ENCODE measurements around the gene ANKRD13B. TPM values are rescaled to one million over a fixed set of nuclear protein-coding genes. Genes with fewer than 3 reads are reported as not detected.

Gene ANKRD13B
- total and polyA plus RNA-seq, 7 donors = 1.6 to 17.2 (median 5.4) TPM

GRCh38 chr17:29563816-29564215, 29.1 kb upstream of the ANKRD13B start:
- no peak for DNase-seq
- Histone ChIP-seq H3K4me1 (peaks cover 0 to 36% (median 20%) of the 10 kb centered on the region in 4 donors), H3K36me3 (peaks cover 0 to 11% (median 0%) of the 10 kb centered on the region in 4 donors), H3K4me3 (no peak overlapping the region), H3K27me3 (no peaks in the 10 kb centered on the region), H3K27ac (no peak overlapping the region), H3K9me3 (no peaks in the 10 kb centered on the region)
- TF ChIP-seq POLR2AphosphoS5 (IDR thresholded peaks at IDR 0.05) (no peak), EP300 (IDR thresholded peaks at IDR 0.05) (no peak), CTCF (IDR thresholded peaks at IDR 0.05) (no peak), POLR2A (IDR thresholded peaks at IDR 0.05) (no peak)
- WGBS, 2 donors = 87 to 95% methylated on average over 3 of the region's 3 CpGs
- intact Hi-C loops (cut with DNase I) = no loop called here

GRCh38 chr17:29565643-29566472, 27.1 kb upstream of the ANKRD13B start:
- Histone ChIP-seq H3K4me3 (peak overlapping the region; percentile 57 to 79 (median 60)), H3K4me1 (peaks cover 0 to 48% (median 30%) of the 10 kb centered on the region in 4 donors), H3K9me3 (no peaks in the 10 kb centered on the region), H3K36me3 (peaks cover 0 to 11% (median 0%) of the 10 kb centered on the region in 4 donors), H3K27me3 (no peaks in the 10 kb centered on the region), H3K27ac (peak overlapping the region; percentile 86 to 94 (median 90))
- peak; percentile 63 for DNase-seq
- intact Hi-C loops (cut with DNase I) = loop anchor here (5.0 kb wide), 1 partner anchor 274 kb away; the partner anchor contains the start of gene NUFIP2
- WGBS, 2 donors = 4 to 11% methylated on average over 55 of the region's 55 CpGs
- TF ChIP-seq POLR2A (IDR thresholded peaks at IDR 0.05) (no peak), POLR2AphosphoS5 (IDR thresholded peaks at IDR 0.05) (no peak), EP300 (IDR thresholded peaks at IDR 0.05) (no peak), CTCF (IDR thresholded peaks at IDR 0.05) (no peak)

GRCh38 chr17:29566473-29567303, 26.2 kb upstream of the ANKRD13B start, which contains the start of gene ABHD15:
ABHD15 (minus strand) TSS chr17:29567037; CDS start chr17:29566966, 71 bp downstream.
- Histone ChIP-seq H3K4me1 (peaks cover 0 to 51% (median 31%) of the 10 kb centered on the region in 4 donors), H3K36me3 (peaks cover 0 to 11% (median 0%) of the 10 kb centered on the region in 4 donors), H3K4me3 (peak within 1 kb of the TSS; percentile 57 to 79 (median 60)), H3K27ac (peak within 1 kb of the TSS; percentile 86 to 94 (median 90)), H3K9me3 (no peaks in the 10 kb centered on the region), H3K27me3 (no peaks in the 10 kb centered on the region)
- TF ChIP-seq CTCF (IDR thresholded peaks at IDR 0.05) = no peak
- TF ChIP-seq EP300 (IDR thresholded peaks at IDR 0.05) = no peak
- TF ChIP-seq POLR2AphosphoS5 (IDR thresholded peaks at IDR 0.05) = peak; percentile 67 to 88 (median 76)
- TF ChIP-seq POLR2A (IDR thresholded peaks at IDR 0.05) = peak in 1 of 2 donors; percentile 48
- DNase-seq = peak; percentile 87
- intact Hi-C loops (cut with DNase I) = loop anchor here (5.0 kb wide), 1 partner anchor 274 kb away; the partner anchor contains the start of gene NUFIP2
- WGBS, 2 donors = 1% methylated on average over 94 of the region's 94 CpGs

GRCh38 chr17:29567304-29567553, 25.7 kb upstream of the ANKRD13B start:
- Histone ChIP-seq H3K9me3 (no peaks in the 10 kb centered on the region), H3K36me3 (peaks cover 0 to 6% (median 0%) of the 10 kb centered on the region in 4 donors), H3K27me3 (no peaks in the 10 kb centered on the region), H3K27ac (peak overlapping the region; percentile 86 to 94 (median 90)), H3K4me3 (peak overlapping the region; percentile 57 to 79 (median 60)), H3K4me1 (peaks cover 0 to 56% (median 36%) of the 10 kb centered on the region in 4 donors)
- TF ChIP-seq POLR2A (IDR thresholded peaks at IDR 0.05) = no peak
- no peak for TF ChIP-seq CTCF (IDR thresholded peaks at IDR 0.05)
- TF ChIP-seq POLR2AphosphoS5 (IDR thresholded peaks at IDR 0.05) = no peak
- no peak for TF ChIP-seq EP300 (IDR thresholded peaks at IDR 0.05)
- no peak for DNase-seq
- WGBS, 2 donors = 0% methylated on average over 27 of the region's 27 CpGs
- intact Hi-C loops (cut with DNase I) = loop anchor here (5.0 kb wide), 1 partner anchor 275 kb away; the partner anchor contains the start of gene NUFIP2
